ENCODE data around the gene SLC26A11.

Gene SLC26A11

DNA sequence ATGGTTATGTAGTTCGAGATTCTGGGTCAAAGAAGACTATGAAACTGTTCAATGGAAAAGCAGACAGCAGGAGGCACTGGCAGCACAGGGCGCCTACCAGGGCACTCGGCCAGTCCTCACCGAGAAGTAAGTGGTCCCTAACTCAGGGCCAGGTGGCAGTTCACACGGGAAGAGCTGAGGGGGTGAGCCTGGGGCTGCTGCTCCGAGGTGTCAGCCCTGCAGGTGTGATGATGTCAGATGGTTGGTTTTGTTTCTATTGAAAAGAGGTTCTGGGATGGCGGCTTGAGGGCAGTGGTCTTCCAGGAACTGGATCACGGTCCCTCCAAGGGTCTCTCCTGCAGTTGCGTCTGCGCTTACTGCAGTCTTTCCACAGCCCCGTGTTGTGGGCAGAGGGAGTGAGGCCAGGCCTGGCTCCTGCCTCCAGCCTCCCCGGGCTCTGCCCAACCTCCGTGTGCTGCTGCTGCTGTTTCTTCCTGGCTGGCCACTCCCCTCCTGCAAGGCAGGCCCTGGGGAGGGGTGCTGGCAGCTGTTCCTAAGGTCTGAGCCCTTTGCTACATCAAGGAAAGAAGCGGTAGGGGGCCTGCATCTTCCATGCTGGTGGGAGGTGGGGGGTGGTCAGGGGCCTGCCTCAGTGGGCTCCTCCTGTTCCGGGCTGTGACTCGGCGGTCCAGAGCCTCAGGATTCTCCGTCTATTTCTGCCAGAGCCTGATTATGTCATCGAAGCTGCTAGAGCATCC lies 63.1 kb downstream of the SLC26A11 start:
- Histone ChIP-seq H3K27ac (ENCODE audit: low read length) (no peak overlapping the region), H3K27me3 (ENCODE audit: control insufficient read depth, insufficient read depth, low read length) (no peaks in the 10 kb centered on the region), H3K36me3 (ENCODE audit: control insufficient read depth, low read depth, low read length) (no peaks in the 10 kb centered on the region), H3K4me1 (ENCODE audit: control insufficient read depth, low read depth, low read length) (no peaks in the 10 kb centered on the region), H3K9ac (ENCODE audit: low read length) (no peak overlapping the region), H3K9me3 (ENCODE audit: control insufficient read depth, low read depth, low read length) (no peaks in the 10 kb centered on the region), H3K4me3 (ENCODE audit: low read length) (no peak overlapping the region)

DNA sequence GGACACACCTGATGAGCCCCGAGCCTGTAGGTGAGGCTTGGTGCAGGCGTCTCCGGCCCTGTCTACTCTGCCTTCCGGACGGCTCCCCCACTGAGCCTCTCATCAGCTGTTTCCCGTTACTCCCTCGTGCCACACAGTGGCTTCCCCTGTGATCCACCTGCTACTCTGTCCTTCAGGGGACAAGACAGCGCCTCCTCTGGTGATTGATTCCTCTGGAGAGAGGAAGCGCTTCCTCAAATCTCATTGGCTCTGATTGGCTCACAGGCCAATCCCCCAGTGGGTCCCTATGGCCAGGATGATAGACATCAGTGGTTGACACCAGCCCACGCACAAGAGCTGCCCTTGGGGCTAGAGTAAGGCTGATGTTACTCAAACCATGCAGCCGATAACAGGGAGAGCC lies 64.4 kb downstream of the SLC26A11 start:
- Histone ChIP-seq H3K27ac (ENCODE audit: low read length) (no peak overlapping the region), H3K4me1 (ENCODE audit: control insufficient read depth, low read depth, low read length) (no peaks in the 10 kb centered on the region), H3K4me3 (ENCODE audit: low read length) (no peak overlapping the region), H3K9ac (ENCODE audit: low read length) (no peak overlapping the region), H3K27me3 (ENCODE audit: control insufficient read depth, insufficient read depth, low read length) (no peaks in the 10 kb centered on the region), H3K9me3 (ENCODE audit: control insufficient read depth, low read depth, low read length) (no peaks in the 10 kb centered on the region), H3K36me3 (ENCODE audit: control insufficient read depth, low read depth, low read length) (no peaks in the 10 kb centered on the region)

DNA sequence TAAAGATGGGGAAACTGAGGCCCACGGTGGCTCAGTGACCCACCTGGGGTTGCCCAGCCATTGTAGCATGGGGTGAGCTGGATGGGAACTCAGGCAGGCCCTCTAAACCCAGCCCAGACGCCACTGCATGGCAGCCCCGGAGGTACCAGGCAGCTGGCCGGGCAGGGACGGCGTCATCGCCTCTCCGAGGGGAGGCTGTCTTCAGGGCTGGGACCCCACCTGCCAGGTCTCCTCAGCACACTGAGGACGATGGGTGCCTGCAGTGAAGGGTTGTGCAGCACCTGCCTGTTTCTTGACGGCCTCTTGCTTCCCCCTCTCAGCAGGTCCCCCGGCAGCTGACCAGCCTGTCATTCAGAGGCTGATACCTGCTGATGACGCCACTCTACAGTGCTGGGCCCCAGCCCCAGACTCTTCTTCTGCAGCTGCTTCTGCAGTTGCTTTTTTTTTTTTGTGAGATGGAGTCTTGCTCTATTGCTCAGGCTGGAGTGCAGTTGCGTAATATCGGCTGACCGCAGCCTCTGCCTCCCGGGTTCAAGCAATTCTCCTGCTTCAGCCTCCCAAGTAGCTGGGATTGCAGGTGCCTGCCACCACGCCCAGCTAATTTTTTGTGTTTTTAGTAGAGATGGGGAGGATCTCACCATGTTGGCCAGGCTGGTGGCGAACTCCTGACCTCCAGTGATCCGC lies 65.2 kb downstream of the SLC26A11 start:
- Histone ChIP-seq H3K27me3 (ENCODE audit: control insufficient read depth, insufficient read depth, low read length) (no peaks in the 10 kb centered on the region), H3K36me3 (ENCODE audit: control insufficient read depth, low read depth, low read length) (peaks cover 5% of the 10 kb centered on the region), H3K4me3 (ENCODE audit: low read length) (no peak overlapping the region), H3K9ac (ENCODE audit: low read length) (no peak overlapping the region), H3K27ac (ENCODE audit: low read length) (no peak overlapping the region), H3K9me3 (ENCODE audit: control insufficient read depth, low read depth, low read length) (no peaks in the 10 kb centered on the region), H3K4me1 (ENCODE audit: control insufficient read depth, low read depth, low read length) (no peaks in the 10 kb centered on the region)

DNA sequence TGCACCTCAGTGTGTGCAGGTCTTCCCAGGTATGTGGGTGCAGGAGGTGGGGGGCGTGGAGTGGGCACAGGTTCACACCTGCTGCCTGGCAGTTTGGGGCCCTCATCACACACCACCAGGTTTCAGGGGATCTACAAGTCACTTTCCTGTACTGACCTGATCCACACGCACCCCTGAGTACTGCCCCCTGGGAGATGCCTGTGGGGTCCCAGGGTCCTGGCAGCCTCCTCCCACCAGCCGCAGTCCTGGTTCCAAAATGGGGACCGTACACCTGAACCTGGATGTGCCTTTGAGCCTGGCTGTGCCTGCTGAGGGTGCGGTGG lies 66.4 kb downstream of the SLC26A11 start:
- Histone ChIP-seq H3K4me1 (ENCODE audit: control insufficient read depth, low read depth, low read length) (no peaks in the 10 kb centered on the region), H3K27me3 (ENCODE audit: control insufficient read depth, insufficient read depth, low read length) (no peaks in the 10 kb centered on the region), H3K4me3 (ENCODE audit: low read length) (no peak overlapping the region), H3K9ac (ENCODE audit: low read length) (no peak overlapping the region), H3K36me3 (ENCODE audit: control insufficient read depth, low read depth, low read length) (peaks cover 13% of the 10 kb centered on the region), H3K9me3 (ENCODE audit: control insufficient read depth, low read depth, low read length) (no peaks in the 10 kb centered on the region), H3K27ac (ENCODE audit: low read length) (no peak overlapping the region)

DNA sequence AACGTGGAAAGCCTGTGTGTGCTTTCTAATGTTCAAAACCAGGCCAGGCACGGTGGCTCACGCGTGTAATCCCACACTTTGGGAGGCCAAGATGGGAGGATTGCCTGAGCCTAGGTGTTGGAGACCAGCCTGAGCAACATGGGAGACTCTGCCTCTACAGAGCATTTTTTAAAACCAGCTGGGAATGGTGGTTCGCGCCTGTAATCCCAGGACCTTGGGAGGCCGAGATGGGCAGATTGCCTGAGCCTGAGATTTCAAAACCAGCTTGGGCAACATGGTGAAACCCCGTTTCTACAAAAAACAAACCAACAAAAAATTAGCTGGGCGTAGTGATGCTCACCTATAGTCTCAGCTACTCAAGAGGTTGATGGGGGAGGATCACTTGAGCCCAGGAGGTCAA lies 66.8 kb downstream of the SLC26A11 start:
- no peak overlapping the region for H3K9ac ChIP-seq (ENCODE audit: low read length)
- no peak overlapping the region for H3K27ac ChIP-seq (ENCODE audit: low read length)
- no peaks in the 10 kb centered on the region for H3K27me3 ChIP-seq (ENCODE audit: control insufficient read depth, insufficient read depth, low read length)
- H3K36me3 ChIP-seq (ENCODE audit: control insufficient read depth, low read depth, low read length): peaks cover 16% of the 10 kb centered on the region
- H3K9me3 ChIP-seq (ENCODE audit: control insufficient read depth, low read depth, low read length): no peaks in the 10 kb centered on the region
- no peak overlapping the region for H3K4me3 ChIP-seq (ENCODE audit: low read length)
- no peaks in the 10 kb centered on the region for H3K4me1 ChIP-seq (ENCODE audit: control insufficient read depth, low read depth, low read length)

DNA sequence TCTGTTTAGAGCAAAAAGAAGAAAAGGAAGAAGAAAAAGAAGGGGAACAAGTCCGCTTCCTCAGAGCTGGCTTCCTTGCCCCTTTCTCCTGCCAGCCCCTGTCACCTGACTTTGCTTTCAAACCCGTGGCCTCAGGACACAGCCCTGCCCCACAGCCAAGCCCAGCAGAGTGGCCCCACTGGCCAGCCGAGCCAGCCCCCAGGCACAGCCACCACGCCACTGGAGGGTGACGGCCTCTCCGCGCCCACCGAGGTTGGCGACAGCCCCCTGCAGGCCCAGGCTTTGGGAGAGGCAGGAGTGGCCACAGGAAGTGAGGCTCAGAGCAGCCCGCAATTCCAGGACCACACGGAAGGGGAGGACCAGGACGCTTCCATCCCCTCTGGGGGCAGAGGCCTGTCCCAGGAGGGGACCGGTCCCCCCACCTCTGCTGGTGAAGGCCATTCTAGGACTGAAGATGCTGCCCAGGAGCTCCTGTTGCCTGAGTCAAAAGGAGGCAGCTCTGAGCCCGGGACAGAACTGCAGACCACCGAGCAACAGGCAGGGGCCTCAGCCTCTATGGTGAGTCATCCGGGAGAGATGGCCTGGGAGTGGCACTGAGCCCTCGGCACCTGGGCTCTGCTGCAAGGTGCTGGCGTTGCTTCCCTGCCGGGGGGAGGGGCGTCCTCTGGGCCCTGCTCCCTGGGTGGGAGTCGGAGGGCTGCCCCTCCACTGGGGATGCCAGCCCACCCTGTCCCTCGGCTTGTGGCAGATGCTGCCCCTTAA lies 67.8 kb downstream of the SLC26A11 start:
- H3K4me3 ChIP-seq (ENCODE audit: low read length): no peak overlapping the region
- H3K36me3 ChIP-seq (ENCODE audit: control insufficient read depth, low read depth, low read length): peaks cover 19% of the 10 kb centered on the region
- no peaks in the 10 kb centered on the region for H3K9me3 ChIP-seq (ENCODE audit: control insufficient read depth, low read depth, low read length)
- no peaks in the 10 kb centered on the region for H3K27me3 ChIP-seq (ENCODE audit: control insufficient read depth, insufficient read depth, low read length)
- no peaks in the 10 kb centered on the region for H3K4me1 ChIP-seq (ENCODE audit: control insufficient read depth, low read depth, low read length)
- H3K9ac ChIP-seq (ENCODE audit: low read length): no peak overlapping the region
- H3K27ac ChIP-seq (ENCODE audit: low read length): no peak overlapping the region

DNA sequence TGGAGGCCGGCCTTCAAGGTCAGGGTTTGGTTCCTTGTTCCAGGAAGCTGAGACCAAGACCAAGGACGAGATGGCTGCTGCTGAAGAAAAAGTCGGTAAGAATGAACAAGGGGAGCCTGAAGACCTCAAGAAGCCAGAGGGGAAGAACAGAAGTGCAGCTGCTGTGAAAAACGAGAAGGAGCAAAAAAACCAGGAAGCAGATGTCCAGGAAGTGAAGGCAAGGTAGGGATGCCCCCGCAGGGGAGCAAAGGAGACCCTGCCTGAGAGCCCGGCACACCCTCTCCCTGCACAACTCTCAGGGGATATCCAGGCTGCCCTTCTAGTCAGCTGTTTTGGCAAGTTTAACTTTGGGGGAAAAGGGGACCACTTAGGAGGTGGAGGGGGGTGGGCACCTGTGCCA lies 69.4 kb downstream of the SLC26A11 start:
- Histone ChIP-seq H3K4me3 (ENCODE audit: low read length) (no peak overlapping the region), H3K4me1 (ENCODE audit: control insufficient read depth, low read depth, low read length) (no peaks in the 10 kb centered on the region), H3K9me3 (ENCODE audit: control insufficient read depth, low read depth, low read length) (no peaks in the 10 kb centered on the region), H3K9ac (ENCODE audit: low read length) (no peak overlapping the region), H3K27ac (ENCODE audit: low read length) (no peak overlapping the region), H3K36me3 (ENCODE audit: control insufficient read depth, low read depth, low read length) (peaks cover 27% of the 10 kb centered on the region), H3K27me3 (ENCODE audit: control insufficient read depth, insufficient read depth, low read length) (no peaks in the 10 kb centered on the region)

DNA sequence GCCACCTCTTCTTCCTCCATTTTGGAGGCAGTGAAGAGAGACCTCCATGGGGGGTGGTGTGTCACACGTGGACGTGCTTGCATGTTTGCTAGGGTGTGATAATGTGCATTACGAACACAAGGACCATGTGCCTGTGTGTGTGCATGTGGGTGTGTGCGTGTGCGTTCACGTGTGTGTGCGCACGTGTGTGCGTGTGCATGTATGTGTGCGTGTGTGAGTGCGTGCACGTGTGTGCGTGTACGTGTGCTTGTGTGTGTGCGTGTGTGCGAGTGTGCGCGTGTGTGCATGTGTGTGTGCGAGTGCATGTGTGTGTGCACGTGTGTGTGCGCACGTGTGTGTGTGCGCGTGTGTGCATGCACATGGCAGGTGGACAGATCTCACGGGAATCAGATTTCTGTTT lies 69.9 kb downstream of the SLC26A11 start:
- H3K36me3 ChIP-seq (ENCODE audit: control insufficient read depth, low read depth, low read length): peaks cover 32% of the 10 kb centered on the region
- no peak overlapping the region for H3K9ac ChIP-seq (ENCODE audit: low read length)
- H3K27me3 ChIP-seq (ENCODE audit: control insufficient read depth, insufficient read depth, low read length): no peaks in the 10 kb centered on the region
- no peak overlapping the region for H3K4me3 ChIP-seq (ENCODE audit: low read length)
- H3K27ac ChIP-seq (ENCODE audit: low read length): no peak overlapping the region
- H3K4me1 ChIP-seq (ENCODE audit: control insufficient read depth, low read depth, low read length): no peaks in the 10 kb centered on the region
- no peaks in the 10 kb centered on the region for H3K9me3 ChIP-seq (ENCODE audit: control insufficient read depth, low read depth, low read length)

DNA sequence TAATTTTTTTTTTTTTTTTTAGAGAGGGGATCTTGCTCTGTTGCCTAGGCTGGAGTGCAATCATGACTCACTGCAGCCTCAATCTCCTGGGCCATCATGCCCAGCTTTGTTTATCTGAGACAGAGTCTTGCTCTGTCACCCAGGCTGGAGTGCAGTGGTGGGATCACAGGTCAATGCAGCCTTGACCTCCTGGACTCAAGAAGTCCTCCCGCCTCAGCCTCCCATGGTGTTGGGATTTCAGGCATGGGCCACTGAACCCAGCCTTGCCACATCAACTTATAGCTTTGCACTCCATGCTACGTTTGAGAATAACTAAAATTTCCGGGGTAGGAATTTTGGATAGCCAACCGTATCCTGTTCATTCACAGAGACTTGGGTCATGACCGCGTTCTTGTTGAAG lies 71.0 kb downstream of the SLC26A11 start:
- peaks cover 43% of the 10 kb centered on the region for H3K36me3 ChIP-seq (ENCODE audit: control insufficient read depth, low read depth, low read length)
- no peaks in the 10 kb centered on the region for H3K4me1 ChIP-seq (ENCODE audit: control insufficient read depth, low read depth, low read length)
- H3K27me3 ChIP-seq (ENCODE audit: control insufficient read depth, insufficient read depth, low read length): no peaks in the 10 kb centered on the region
- H3K9me3 ChIP-seq (ENCODE audit: control insufficient read depth, low read depth, low read length): no peaks in the 10 kb centered on the region
- no peak overlapping the region for H3K4me3 ChIP-seq (ENCODE audit: low read length)
- no peak overlapping the region for H3K27ac ChIP-seq (ENCODE audit: low read length)
- no peak overlapping the region for H3K9ac ChIP-seq (ENCODE audit: low read length)

DNA sequence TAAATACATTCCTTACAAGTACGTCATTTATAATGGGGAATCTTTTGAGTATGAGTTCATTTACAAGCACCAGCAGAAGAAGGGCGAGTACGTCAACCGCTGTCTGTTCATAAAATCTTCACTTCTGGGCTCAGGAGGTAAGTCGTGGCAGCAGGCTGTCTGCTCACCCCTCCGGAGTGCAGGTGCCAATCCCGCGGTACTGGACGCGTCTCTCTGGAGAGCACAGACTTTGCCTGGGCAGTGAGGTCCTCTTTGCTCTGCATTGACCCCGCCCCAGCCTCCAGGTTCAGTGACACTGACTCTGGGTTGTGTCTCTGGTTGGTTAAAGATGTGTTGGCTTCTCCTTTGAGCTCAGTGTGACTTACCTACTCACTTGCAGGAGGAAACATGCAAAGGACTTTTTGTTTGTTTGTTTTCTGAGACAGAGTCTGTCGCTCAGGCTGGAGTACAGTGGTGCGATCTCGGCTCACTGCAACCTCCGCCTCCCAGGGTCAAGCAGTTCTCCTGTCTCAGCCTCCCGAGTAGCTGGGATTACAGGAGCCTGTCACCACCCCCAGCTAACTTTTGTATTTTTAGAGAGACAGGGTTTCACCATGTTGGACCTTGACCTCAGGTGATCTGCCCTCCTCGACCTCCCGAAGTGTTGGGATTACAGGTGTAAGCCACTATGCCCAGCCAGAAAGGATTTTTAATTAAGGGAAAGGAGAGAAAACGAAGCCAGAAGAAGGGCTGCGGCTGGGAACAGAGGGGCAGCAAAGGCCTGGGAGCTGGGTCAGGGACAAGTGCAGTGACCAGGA lies 71.7 kb downstream of the SLC26A11 start:
- Histone ChIP-seq H3K4me1 (ENCODE audit: control insufficient read depth, low read depth, low read length) (no peaks in the 10 kb centered on the region), H3K9ac (ENCODE audit: low read length) (no peak overlapping the region), H3K36me3 (ENCODE audit: control insufficient read depth, low read depth, low read length) (peaks cover 49% of the 10 kb centered on the region)

DNA sequence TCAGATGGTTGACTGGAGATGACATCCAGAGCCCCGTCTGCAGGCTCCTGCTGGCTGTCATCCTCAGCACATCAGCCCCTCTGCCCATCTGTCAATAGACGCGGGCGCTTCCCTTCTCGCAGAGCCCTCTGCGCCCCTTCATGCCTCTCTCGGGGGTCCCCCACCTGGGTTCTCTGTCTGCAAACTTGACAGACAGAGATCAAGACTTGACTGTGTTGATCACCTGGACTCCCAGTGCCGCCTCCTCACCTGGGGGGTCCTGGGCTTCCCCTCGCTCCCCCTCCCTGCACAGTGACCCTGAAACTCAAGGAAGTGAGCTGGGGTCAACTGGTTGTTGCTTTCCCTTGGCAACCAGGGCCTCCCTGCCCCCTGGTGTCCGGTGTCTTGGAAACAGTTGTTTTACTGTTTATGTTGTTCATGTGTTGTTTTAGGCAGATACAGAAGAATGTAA lies 72.3 kb downstream of the SLC26A11 start:
- Histone ChIP-seq H3K27me3 (ENCODE audit: control insufficient read depth, insufficient read depth, low read length) (no peaks in the 10 kb centered on the region), H3K9ac (ENCODE audit: low read length) (no peak overlapping the region), H3K9me3 (ENCODE audit: control insufficient read depth, low read depth, low read length) (no peaks in the 10 kb centered on the region), H3K4me1 (ENCODE audit: control insufficient read depth, low read depth, low read length) (no peaks in the 10 kb centered on the region), H3K36me3 (ENCODE audit: control insufficient read depth, low read depth, low read length) (peaks cover 50% of the 10 kb centered on the region), H3K27ac (ENCODE audit: low read length) (no peak overlapping the region), H3K4me3 (ENCODE audit: low read length) (no peak overlapping the region)

More for the DNA sequence above, 71.7 kb downstream of the SLC26A11 start:
- H3K9me3 ChIP-seq (ENCODE audit: control insufficient read depth, low read depth, low read length): no peaks in the 10 kb centered on the region
- H3K4me3 ChIP-seq (ENCODE audit: low read length): no peak overlapping the region
- H3K27me3 ChIP-seq (ENCODE audit: control insufficient read depth, insufficient read depth, low read length): no peaks in the 10 kb centered on the region
- no peak overlapping the region for H3K27ac ChIP-seq (ENCODE audit: low read length)
